ENCODE measurements around the gene SLC38A1.
"Not testable (repeated sequence)": the region's sequence is repeated elsewhere in the genome, so short reads cannot be mapped to it uniquely, and the experiment has no call there.

The SLC38A1 gene

DNA sequence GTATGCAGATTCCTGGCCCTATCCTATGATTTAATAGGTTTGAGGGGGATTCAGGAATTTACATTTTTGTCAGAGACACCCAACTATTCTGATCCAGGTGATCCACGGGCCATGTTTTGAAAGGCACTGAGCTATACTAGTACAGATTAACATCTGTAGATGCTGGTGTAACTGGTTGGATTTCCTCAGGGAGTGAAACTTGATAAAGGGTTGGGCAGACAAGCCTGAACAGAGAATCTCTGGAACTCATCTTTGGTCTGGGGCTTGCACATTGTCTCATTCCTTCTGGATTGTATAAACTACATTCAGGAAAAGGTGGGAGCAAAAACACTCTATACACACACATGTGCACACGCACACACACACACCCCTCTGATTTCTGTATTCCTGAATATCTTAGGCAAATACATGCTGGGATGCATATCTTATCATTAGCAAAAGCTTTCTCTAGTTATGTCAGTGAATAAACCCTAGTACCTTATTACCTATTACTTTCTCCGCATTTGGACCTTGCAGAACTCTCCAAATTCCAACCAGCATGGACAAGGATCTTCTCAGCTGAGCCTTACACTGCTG lies 104.6 kb downstream of the SLC38A1 start:
- no peak for DNase-seq (ENCODE audit: low spot score)

DNA sequence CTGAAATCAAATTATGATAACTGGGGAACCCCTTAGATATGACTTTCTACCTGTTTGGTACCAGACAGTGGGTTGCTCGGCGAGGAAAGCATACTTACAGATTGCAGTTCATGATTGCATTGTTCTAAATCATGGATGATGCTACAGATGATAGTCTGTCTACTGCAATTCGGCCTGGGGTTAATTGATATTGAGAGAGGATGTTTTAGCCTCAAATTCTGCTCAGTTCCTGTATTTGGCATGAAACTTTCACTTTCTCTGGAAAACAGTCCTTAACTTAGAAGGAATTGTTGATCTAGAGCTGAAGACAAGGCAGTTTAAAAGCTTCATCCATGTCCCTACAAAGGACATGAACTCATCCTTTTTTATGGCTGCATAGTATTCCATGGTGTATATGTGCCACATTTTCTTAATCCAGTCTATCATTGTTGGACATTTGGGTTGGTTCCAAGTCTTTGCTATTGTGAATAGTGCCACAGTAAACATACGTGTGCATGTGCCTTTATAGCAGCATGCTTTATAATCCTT lies 106.2 kb downstream of the SLC38A1 start:
- not testable (repeated sequence) for DNase-seq (ENCODE audit: low spot score)

DNA sequence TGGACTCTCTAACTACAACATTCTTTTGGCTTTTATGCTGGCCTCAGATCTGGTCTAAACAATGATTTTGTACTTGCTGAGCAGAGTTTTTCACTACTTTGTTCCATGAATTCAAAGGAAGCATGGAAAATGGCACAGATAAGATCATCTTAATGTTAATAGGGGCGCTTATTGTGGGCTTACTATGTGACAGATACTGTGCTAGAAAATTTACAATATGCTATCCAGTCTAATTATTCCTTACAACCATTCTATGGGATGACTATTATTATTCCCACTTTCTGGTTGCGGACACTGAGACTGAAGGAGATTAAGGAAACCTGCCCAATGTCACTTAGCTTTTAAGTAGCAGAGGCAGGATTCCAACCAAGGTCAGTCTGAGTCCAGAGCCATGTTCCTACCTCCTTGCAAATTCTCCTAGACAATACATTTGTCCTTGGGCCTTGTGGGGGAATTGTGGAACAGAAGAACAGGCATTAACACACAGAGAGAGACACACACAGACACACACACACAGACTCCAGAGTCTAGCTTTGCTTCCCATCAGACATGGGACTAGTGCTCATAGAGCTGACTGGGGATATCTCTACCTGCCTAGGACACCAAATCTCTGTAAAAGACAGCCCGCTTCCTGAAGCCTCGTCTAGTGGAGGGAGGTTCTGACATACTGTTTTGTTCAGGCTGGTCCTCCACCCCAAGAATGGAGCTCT lies 107.7 kb downstream of the SLC38A1 start:
- DNase-seq (ENCODE audit: low spot score): no peak

DNA sequence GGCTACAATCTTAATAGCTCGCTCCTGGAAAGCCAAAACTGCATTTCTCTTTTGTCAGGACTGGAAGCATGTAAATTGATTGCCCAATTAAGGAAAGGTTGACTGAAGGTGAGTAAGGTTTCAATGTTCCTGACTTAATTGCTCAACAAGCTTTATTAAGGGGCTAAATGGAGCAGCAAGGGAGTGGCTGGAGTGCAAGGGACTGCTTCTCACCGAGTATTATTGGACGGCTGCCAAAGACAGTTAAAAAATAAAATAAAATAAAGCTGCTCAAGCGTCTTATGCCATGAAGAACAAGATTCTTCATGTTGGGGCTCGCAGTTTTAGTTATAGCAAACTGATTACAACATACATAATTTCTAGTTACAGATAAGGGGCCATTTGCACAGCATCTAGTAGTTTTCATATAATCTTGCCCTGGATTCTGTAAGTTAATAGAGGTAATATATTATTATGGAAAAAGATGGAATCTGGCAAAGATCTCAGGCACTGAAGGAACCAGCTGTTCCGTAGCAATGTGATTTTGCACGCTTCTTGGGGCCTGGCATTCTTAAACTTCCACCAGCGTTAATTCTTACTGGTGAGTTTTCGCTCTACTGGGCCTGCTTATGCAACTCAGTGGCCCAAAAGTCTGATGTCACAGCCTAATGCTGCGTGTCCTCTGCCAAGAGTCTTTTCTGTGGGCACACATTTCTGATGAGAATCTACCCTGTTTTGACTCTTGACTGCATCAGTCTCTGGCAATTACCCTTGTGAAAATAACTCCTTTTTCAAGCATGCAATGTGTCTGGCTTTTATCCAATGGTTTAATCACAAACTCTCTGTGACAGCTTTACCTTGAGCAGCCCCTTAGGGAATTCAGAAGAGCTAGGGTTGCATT lies 108.5 kb downstream of the SLC38A1 start:
- no peak for DNase-seq (ENCODE audit: low spot score)

DNA sequence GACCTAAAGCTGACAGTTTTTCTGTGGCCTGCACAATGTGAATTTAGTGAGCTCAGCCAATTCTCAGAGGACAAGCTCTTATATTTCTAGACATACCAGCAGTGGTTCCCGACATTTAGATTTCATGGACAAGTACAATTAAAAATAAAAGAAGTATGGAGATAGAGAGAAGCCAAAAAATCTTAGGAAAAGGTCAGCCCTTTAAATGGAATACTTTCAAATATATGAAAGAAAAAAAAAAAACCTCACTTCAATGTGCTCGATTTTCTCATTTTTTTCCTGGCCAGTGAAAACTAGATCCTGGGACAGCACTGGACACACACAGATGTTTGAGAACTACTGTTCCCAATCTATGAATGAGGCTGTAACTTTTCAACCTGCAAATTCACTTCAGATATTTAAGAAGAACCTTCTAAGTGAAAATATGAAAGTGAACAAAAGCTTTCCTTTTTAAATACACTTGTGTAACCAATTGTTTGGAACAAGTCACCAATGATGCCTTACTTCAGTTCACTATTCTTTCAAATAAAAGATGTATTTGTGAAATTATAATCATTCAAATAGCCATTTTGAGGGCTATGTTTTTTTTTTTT lies 109.4 kb downstream of the SLC38A1 start:
- DNase-seq (ENCODE audit: low spot score): no peak

DNA sequence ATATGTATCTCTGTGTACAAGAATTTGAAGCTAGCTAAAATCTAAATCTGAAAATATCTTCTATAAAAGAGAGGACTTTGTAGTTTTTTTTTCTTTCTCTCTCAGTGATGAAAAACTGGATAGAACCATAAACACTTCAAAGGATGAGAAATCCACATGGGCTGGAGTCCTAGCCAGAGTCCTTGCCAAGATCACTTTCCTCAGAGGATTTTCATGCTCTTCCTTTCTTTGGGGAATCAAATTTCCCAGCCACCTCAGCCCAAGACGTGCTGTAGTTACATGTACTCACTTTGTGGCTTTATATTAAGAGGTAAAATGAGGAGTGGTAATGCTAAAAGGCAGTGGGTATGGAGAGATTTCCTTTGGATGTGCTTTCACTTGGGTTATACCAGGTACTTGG lies 110.3 kb downstream of the SLC38A1 start:
- no peak for DNase-seq (ENCODE audit: low spot score)

- DNase-seq (ENCODE audit: low spot score): no peak
Measured at GRCh38 chr12:46154221-46154985, 114.4 kb downstream of the SLC38A1 start.

GRCh38 chr12:46153268-46153872 lies 115.5 kb downstream of the SLC38A1 start:
- DNase-seq (ENCODE audit: low spot score): peak; percentile 54

DNA sequence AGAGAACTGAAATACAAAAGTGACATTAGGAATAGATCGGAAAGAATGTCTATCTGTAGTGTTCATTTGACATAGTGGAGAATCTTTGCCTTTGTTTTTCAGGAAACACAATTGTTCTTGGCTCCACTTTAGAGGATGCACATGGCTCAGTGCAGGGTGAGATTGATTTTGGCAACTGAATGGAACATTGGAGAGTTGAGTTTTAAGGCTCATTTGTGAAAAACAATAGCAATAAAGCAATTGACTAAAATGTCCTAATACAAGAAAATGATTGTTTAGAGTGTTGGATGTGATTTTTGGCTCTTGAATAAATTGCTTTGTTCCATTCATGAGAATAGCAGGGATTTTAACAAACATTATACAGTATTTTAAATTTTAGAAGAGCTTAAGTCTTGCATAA lies 116.4 kb downstream of the SLC38A1 start:
- DNase-seq (ENCODE audit: low spot score): no peak

GRCh38 chr12:46150735-46151134 lies 118.1 kb downstream of the SLC38A1 start:
- no peak for DNase-seq (ENCODE audit: low spot score)

GRCh38 chr12:46149905-46150304 lies 118.9 kb downstream of the SLC38A1 start:
- DNase-seq (ENCODE audit: low spot score): no peak

- DNase-seq (ENCODE audit: low spot score): no peak
Measured at GRCh38 chr12:46149079-46149464, 119.8 kb downstream of the SLC38A1 start.

DNA sequence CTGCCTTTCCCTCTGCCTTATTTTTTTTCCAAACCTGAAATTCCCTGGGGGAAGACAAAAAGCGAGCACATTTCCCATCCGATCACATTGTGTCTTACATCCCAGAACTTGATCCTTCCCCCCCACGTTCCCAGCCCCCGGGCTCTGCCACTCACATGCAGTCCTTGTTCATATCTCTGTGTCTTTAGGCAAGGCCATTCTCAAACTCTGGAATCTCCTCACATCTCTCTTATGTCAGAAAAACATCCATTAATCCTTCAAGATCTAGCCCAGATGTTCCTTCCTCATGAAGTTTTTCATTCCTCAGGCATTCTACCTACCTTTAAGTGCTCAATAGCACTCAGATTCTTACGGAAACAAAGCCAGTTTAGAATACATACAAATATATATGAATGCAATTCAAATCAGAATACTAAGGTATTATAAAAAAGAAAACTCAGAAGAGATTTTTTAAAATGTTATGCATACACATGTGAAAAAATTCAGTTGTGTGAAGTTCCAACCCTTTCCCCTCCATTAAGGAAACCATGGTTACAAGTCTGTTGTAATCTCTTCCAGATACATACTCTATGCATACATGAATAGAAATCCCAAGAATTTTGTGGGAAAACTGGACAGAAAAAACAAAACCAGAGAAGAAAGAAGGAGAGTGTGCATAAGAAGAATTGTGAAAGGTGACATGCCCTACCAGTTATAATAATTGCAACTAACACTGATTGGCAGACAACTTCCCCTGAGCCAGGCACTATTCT lies 120.3 kb downstream of the SLC38A1 start:
- no peak for DNase-seq (ENCODE audit: low spot score)

DNA sequence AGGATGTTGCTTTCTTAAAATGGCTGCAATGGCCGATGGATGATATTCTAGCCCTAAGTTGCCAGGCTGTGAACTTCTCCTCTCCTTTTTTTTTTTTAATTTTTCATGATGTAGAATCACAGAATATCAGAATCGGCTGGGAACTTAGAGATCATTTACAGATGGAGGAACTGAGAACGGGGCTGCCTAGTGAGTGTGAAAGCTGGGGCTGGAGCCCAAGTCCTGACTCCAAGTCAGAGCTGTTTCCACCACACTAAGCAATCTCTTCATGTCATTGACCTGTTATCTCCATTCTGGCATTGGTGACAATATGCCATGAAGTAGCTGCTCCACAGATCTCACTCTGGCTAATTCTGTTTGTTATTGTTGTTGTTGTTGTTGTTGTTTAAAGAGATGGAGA lies 121.7 kb downstream of the SLC38A1 start:
- DNase-seq (ENCODE audit: low spot score): no peak

DNA sequence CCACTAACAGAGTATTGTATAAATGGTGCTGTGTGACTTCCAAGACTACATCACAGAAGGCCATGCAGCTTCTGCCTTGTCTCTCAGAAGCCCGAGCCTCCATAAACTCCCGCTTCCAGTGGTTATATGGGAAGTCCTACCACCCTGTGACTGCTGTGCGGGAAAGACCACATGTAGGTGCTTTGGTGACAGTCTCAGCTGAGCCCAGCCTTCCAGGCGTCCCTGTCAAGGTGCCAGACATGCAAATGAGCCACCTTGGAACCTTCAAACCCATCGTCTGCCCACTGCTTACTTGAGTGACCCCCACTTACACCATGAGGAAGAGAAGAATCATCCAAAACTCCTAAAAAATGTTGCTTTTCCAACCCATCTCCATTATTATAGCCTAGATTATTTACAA lies 123.0 kb downstream of the SLC38A1 start:
- DNase-seq (ENCODE audit: low spot score): no peak

DNA sequence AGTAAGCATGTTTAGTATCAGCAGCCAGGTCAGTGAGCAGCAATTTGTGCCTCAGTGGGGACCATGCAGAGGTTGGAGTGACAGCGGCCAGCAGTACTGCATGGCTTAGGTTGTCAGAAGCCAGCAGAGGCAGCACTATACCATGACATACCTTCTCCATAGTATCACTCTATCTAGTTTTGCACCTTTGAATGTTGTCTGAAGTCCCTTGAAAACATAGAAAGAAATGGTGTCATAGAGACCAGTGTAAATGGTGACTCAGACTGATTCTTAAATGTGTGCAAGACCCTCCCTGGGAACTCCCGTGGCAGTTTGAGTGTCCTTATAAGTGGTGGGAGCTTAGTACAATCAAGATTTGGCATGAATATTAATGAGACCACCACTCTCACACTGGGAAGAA lies 124.4 kb downstream of the SLC38A1 start:
- no peak for DNase-seq (ENCODE audit: low spot score)

GRCh38 chr12:46136249-46136648 lies 132.6 kb downstream of the SLC38A1 start:
- no peak for DNase-seq (ENCODE audit: low spot score)

DNA sequence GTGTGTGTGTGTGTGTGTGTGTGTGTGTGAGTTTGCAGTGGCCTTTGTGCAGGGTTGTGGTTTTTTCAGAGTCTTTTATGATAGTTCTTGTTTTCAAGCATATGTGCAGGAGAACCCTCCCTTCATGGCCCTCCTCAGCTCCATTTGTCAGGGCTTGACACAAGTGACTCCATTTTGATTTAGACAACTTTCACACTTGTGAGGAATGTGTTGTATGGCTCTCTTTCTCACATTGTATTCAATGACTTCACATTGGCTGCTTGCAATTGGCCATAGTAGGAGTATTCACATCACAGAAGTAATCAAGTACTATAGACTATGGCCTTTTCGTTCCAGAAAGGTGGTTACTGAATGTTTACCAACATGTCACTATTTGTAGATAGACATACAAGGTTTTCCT lies 133.1 kb downstream of the SLC38A1 start:
- no peak for DNase-seq (ENCODE audit: low spot score)

DNA sequence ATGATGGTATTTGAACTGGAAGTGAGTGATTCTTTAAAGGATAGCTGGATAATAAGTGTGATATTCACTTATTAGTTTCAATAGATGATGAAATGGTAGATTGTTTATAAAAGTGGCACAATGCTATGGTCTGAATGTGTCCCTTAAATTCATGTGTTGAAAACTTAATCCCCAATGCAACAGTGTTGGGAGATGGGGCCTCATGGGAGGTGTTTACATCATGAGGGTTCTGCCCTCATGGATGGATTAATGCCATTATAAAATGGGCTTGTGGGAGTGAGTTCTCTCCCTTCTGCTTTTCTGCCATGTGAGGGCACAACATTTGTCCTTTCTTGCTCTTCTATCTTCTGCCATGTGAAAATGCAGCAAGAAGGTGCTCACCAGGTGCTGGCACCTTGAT lies 134.0 kb downstream of the SLC38A1 start:
- no peak for DNase-seq (ENCODE audit: low spot score)

DNA sequence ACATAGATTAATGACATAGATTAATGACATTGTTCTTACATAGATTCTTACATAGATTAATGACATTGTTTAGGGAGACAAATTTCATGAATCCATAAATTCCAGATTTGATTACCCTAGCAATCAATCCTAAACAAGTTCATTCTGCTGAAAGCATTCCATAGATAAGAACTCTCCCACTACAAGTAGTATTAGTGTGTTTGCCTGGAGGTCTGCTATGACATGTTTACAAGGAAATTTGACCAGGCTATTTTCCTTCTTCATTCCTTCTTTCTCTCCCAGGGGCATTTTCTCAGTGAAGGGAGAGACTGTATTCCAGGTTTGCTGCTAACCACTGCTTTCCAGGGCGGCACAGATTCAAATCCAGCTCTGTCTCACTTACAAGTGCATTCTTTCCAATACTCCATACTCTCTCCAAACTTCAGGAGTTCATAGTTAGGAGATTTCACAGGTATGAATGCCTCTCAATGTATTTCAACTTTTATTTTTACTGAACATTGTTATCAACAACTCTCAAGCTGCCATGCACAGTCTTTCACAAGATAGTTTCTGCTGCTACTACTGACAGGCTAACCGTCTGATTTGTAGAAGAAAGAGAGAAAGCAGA lies 134.5 kb downstream of the SLC38A1 start:
- DNase-seq (ENCODE audit: low spot score): no peak
